Activated naive CD8-positive, alpha-beta T cell (primary cell): ENCODE measurements around the gene SYPL1.
A peak's percentile ranks its signal among the peaks of the same experiment; 100 is the strongest.

ENCODE experiments used
- H3K27ac Mint-ChIP-seq: one replicate; pipeline ENCODE4 v1.8.0; 2021; ENCODE audit warnings: mixed read lengths
- H3K27me3 Mint-ChIP-seq: one replicate; pipeline ENCODE4 v1.8.0; 2021; ENCODE audit warnings: mixed read lengths
- H3K36me3 Mint-ChIP-seq: one replicate; pipeline ENCODE4 v1.8.0; 2021; ENCODE audit warnings: mixed read lengths
- H3K4me1 Mint-ChIP-seq: one replicate; pipeline ENCODE4 v1.8.0; 2021; ENCODE audit warnings: low read depth, mixed read lengths
- H3K4me3 Mint-ChIP-seq: one replicate; pipeline ENCODE4 v1.8.0; 2021; ENCODE audit warnings: mild to moderate bottlenecking, mixed read lengths
- H3K9me3 Mint-ChIP-seq: one replicate; pipeline ENCODE4 v1.8.0; 2021; ENCODE audit warnings: low read depth, mixed read lengths

SYPL1 gene

DNA sequence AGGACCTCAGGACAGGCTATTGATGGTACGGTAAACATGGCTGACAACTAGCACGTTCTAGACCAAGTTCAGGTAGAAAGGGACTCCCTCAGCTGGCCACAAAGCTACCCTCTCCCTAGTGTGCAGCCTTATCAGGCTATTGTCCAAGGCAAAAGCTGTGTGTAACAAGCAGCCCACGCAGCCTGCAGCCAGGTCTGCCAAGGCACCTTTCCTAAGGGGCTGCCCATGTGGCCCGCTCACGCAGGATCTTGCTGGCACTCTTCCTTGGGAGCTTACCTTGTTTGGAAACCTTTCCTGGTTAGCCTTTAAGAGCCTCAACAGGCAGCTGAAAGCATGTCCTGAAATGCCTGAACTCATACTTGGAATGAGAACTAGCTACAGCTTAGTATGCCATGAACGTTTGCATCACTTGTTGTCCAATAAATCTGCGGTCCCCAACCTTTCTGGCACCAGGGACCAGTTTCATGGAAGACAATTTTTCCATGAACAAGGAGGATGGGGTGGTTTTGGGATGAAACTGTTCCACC lies 51.7 kb downstream of the SYPL1 start:
- Mint-ChIP-seq H3K27ac (no peak overlapping the region), H3K36me3 (no peaks in the 10 kb centered on the region), H3K4me3 (no peak overlapping the region), H3K27me3 (no peaks in the 10 kb centered on the region), H3K4me1 (peaks cover 33% of the 10 kb centered on the region), H3K9me3 (no peaks in the 10 kb centered on the region)

- H3K4me1 Mint-ChIP-seq = peaks cover 33% of the 10 kb centered on the region
- no peaks in the 10 kb centered on the region for H3K9me3 Mint-ChIP-seq
- H3K4me3 Mint-ChIP-seq = no peak overlapping the region
- no peaks in the 10 kb centered on the region for H3K36me3 Mint-ChIP-seq
- no peak overlapping the region for H3K27ac Mint-ChIP-seq
- no peaks in the 10 kb centered on the region for H3K27me3 Mint-ChIP-seq
These were observed 52.6 kb downstream of the SYPL1 start for GRCh38 chr7:106059556-106059955.

DNA sequence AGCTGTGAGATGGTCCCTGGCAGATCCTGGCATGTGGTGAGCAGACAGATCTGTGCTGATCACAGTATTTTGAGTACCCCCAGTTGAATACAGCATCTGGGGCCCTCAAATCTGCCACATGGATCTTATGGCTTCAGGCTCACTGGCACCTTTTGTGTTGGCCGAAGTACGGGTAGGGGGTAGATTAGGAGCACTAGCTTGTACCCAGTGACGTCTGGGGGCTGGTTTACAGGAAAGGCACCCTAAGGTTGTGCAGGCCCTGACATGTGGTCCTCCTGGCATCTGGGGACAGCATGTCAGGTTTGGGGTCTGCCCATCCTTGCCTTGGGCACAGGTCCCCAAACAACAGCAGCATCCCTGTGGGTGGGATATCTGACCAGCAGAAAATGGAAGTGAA lies 53.2 kb downstream of the SYPL1 start:
- Mint-ChIP-seq H3K4me1 (peaks cover 32% of the 10 kb centered on the region), H3K4me3 (no peak overlapping the region)

DNA sequence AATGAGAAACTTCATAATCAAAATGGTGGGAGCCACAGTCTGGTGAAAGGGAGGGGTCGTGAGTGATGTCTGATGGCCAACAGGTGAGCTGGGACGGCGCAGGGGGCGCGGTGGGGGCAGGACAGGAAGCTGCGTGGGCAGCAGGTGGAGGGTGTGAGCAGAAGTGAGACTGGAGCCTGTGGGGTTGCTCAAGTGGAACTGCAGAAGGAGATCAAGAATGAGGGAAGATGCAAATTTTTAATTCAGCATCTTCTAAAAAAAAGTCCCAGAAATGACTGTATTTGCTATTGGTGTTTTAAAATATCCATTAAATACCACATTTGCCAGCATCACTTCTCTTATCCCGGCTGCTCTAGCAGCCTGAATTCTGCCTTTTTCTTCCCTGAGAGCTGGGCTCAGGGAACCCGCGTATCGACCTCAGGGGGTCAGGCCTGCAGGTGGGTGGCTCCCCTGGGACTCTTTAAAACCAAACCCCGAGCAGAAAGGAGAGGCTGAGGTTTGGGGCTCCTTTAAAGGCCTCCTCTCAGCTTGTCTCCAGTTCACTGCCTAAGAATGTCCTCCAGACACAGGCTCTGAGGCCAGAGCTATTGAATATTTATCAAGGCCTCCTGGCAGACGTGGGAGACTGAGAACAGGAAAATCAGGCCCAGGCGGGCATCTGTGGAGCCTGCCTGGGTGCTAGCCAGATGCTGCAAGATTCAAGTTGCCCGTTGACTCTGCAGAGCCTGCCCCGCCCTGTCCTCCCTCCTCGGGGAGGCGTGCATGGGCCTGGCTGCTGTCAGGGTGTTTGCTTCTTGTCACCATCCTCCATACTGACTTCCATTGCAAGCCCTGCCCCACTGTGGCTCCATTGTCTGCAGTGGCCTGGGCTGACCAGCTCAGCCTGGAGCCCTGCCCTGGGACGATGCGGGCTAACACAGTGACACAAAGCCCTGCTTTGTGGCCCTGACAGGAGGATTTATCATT lies 53.9 kb downstream of the SYPL1 start:
- Mint-ChIP-seq H3K4me1 (peaks cover 32% of the 10 kb centered on the region), H3K36me3 (no peaks in the 10 kb centered on the region), H3K27ac (no peak overlapping the region), H3K9me3 (no peaks in the 10 kb centered on the region), H3K27me3 (no peaks in the 10 kb centered on the region), H3K4me3 (no peak overlapping the region)

More for the DNA sequence above, 53.2 kb downstream of the SYPL1 start:
- no peaks in the 10 kb centered on the region for H3K27me3 Mint-ChIP-seq
- H3K9me3 Mint-ChIP-seq = no peaks in the 10 kb centered on the region
- no peak overlapping the region for H3K27ac Mint-ChIP-seq
- no peaks in the 10 kb centered on the region for H3K36me3 Mint-ChIP-seq

- Mint-ChIP-seq H3K9me3 (no peaks in the 10 kb centered on the region), H3K27me3 (no peaks in the 10 kb centered on the region), H3K36me3 (no peaks in the 10 kb centered on the region), H3K27ac (no peak overlapping the region), H3K4me1 (peaks cover 25% of the 10 kb centered on the region), H3K4me3 (peak overlapping the region; percentile 7)
These were observed 54.7 kb downstream of the SYPL1 start for GRCh38 chr7:106057204-106057961.

GRCh38 chr7:106056513-106057203 lies 55.5 kb downstream of the SYPL1 start:
- Mint-ChIP-seq H3K9me3 (no peaks in the 10 kb centered on the region), H3K4me1 (peaks cover 23% of the 10 kb centered on the region), H3K4me3 (peak overlapping the region; percentile 7), H3K27ac (no peak overlapping the region), H3K36me3 (no peaks in the 10 kb centered on the region), H3K27me3 (no peaks in the 10 kb centered on the region)

- H3K36me3 Mint-ChIP-seq = no peaks in the 10 kb centered on the region
- H3K4me3 Mint-ChIP-seq = no peak overlapping the region
- no peak overlapping the region for H3K27ac Mint-ChIP-seq
- H3K27me3 Mint-ChIP-seq = no peaks in the 10 kb centered on the region
- H3K9me3 Mint-ChIP-seq = no peaks in the 10 kb centered on the region
- H3K4me1 Mint-ChIP-seq = peaks cover 23% of the 10 kb centered on the region
These were observed 57.1 kb downstream of the SYPL1 start for GRCh38 chr7:106054971-106055532.

GRCh38 chr7:106054156-106054910 lies 57.8 kb downstream of the SYPL1 start:
- no peak overlapping the region for H3K4me3 Mint-ChIP-seq
- no peaks in the 10 kb centered on the region for H3K27me3 Mint-ChIP-seq
- H3K27ac Mint-ChIP-seq = no peak overlapping the region
- no peaks in the 10 kb centered on the region for H3K9me3 Mint-ChIP-seq
- peaks cover 21% of the 10 kb centered on the region for H3K4me1 Mint-ChIP-seq
- no peaks in the 10 kb centered on the region for H3K36me3 Mint-ChIP-seq

GRCh38 chr7:106053109-106053508 lies 59.0 kb downstream of the SYPL1 start:
- H3K27ac Mint-ChIP-seq = no peak overlapping the region
- no peaks in the 10 kb centered on the region for H3K36me3 Mint-ChIP-seq
- H3K27me3 Mint-ChIP-seq = no peaks in the 10 kb centered on the region
- H3K9me3 Mint-ChIP-seq = no peaks in the 10 kb centered on the region
- peaks cover 15% of the 10 kb centered on the region for H3K4me1 Mint-ChIP-seq
- no peak overlapping the region for H3K4me3 Mint-ChIP-seq

GRCh38 chr7:106052681-106053080 lies 59.4 kb downstream of the SYPL1 start:
- Mint-ChIP-seq H3K27ac (no peak overlapping the region), H3K27me3 (no peaks in the 10 kb centered on the region), H3K4me3 (no peak overlapping the region), H3K9me3 (no peaks in the 10 kb centered on the region), H3K4me1 (peaks cover 11% of the 10 kb centered on the region), H3K36me3 (no peaks in the 10 kb centered on the region)

DNA sequence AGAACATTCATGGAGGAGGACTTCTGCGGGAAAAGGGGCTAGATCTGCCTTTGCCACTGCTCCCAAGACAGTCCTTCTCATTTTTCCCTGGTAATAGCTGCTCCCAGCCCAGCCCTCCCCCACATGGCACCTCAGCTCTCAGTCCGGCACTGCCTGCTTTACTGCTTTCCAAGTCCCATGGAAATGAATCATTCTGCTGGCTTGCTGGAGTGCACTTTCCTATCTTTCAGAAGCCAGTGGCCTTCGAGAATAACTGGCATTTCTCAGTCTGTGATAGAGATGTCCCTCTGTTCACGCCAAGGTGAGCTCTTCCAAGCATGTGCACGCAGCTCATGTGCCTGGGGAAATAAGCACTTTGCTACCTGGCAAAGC lies 61.4 kb downstream of the SYPL1 start:
- Mint-ChIP-seq H3K4me3 (no peak overlapping the region), H3K36me3 (no peaks in the 10 kb centered on the region), H3K27me3 (no peaks in the 10 kb centered on the region), H3K4me1 (no peaks in the 10 kb centered on the region), H3K9me3 (no peaks in the 10 kb centered on the region), H3K27ac (no peak overlapping the region)

DNA sequence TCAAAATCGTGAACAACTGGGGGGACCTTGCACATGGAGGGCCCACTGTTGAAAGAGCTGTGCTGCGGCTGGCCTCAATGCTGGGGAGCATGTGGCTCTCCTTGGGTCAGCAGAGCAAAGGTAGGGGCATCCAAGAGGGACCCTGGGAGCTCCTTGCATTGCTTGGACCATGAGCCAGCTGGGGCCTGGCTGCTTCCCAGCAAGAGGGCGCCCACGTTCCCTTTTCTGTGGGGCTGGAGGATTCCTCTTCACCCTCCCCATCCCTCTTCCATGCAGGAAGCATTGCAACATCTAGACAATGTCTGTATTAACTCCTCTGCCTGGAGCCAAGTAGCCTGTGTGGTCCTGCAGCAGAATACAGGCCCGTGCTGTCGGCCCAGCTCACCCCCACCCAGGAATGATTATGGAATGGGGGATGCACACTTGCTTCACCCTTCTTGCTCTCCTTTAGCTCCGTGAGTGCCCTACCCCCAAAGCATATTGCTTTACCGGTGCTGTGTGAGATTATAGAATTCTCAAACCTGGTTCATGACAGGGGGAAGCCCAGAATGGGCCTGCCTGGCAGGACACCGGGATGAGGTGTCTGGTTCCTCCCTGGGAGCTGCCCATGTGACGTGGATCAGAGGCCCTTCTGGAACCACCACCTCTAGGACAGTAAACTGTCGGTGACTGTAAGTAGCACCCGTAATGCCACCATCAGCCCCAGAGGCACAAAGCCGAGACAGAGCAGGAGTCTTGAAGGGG lies 61.9 kb downstream of the SYPL1 start:
- no peaks in the 10 kb centered on the region for H3K36me3 Mint-ChIP-seq
- H3K4me1 Mint-ChIP-seq = no peaks in the 10 kb centered on the region
- H3K4me3 Mint-ChIP-seq = no peak overlapping the region
- no peaks in the 10 kb centered on the region for H3K27me3 Mint-ChIP-seq
- no peaks in the 10 kb centered on the region for H3K9me3 Mint-ChIP-seq
- H3K27ac Mint-ChIP-seq = no peak overlapping the region

- Mint-ChIP-seq H3K36me3 (no peaks in the 10 kb centered on the region), H3K27ac (no peak overlapping the region), H3K27me3 (no peaks in the 10 kb centered on the region), H3K4me3 (no peak overlapping the region), H3K9me3 (no peaks in the 10 kb centered on the region), H3K4me1 (no peaks in the 10 kb centered on the region)
These were observed 62.9 kb downstream of the SYPL1 start for GRCh38 chr7:106049139-106049752.
